Trophoblast cell (in vitro differentiated cells and primary cell): ENCODE data around the gene RTKN2.

Source experiments
- DNase-seq, 2 donors: peaks; one replicate each; pipeline ENCODE4 v3.0.0-alpha.2; 2016
- H2AFZ ChIP-seq: 2 replicates; pipeline ENCODE4 v1.6.1; 2013; ENCODE audit warnings: low read length, moderate library complexity, mild to moderate bottlenecking; ENCODE audit not compliant: insufficient read depth, poor library complexity
- H2AK5ac ChIP-seq: 2 replicates; pipeline ENCODE4 v1.6.1; 2013; ENCODE audit warnings: mild to moderate bottlenecking, low read length
- H2BK120ac ChIP-seq: 2 replicates; pipeline ENCODE4 v1.6.1; 2013; ENCODE audit warnings: low read length, mild to moderate bottlenecking, moderate library complexity; ENCODE audit not compliant: insufficient read depth, poor library complexity
- H2BK12ac ChIP-seq: 2 replicates; pipeline ENCODE4 v1.6.1; 2013; ENCODE audit warnings: mild to moderate bottlenecking, low read length, moderate library complexity
- H2BK5ac ChIP-seq: 2 replicates; pipeline ENCODE4 v1.6.1; 2013; ENCODE audit warnings: low read length, low read depth, moderate library complexity, mild to moderate bottlenecking; ENCODE audit not compliant: poor library complexity
- H3K14ac ChIP-seq: 2 replicates; pipeline ENCODE4 v1.6.1; 2013; ENCODE audit warnings: mild to moderate bottlenecking, low read length
- H3K18ac ChIP-seq: 2 replicates; pipeline ENCODE4 v1.6.1; 2013; ENCODE audit warnings: mild to moderate bottlenecking, low read length
- H3K23ac ChIP-seq: 2 replicates; pipeline ENCODE4 v1.6.1; 2013; ENCODE audit warnings: low read length
- H3K27ac ChIP-seq: 2 replicates; pipeline ENCODE4 v1.5.1; 2013; ENCODE audit warnings: low read depth, mild to moderate bottlenecking, inconsistent platforms, low read length, moderate library complexity
- H3K27me3 ChIP-seq: 2 replicates; pipeline ENCODE4 v1.6.1; 2013; ENCODE audit warnings: inconsistent platforms, mild to moderate bottlenecking, low read length, moderate library complexity; ENCODE audit not compliant: insufficient read depth
- H3K36me3 ChIP-seq, 2 experiments: 1 replicate in 1 of 2; 2 replicates in 1 of 2; pipeline ENCODE4 v1.6.1; 2013; ENCODE audit warnings: low read length in 2 of 2, mild to moderate bottlenecking in 2 of 2, moderate library complexity in 1 of 2; ENCODE audit not compliant: insufficient read depth in 2 of 2, control insufficient read depth in 1 of 2
- H3K4ac ChIP-seq: 2 replicates; pipeline ENCODE4 v1.6.1; 2013; ENCODE audit warnings: low read depth, mild to moderate bottlenecking, low read length, moderate library complexity
- H3K4me1 ChIP-seq, 2 experiments: 1 replicate in 1 of 2; 2 replicates in 1 of 2; pipeline ENCODE4 v1.6.1; 2013; ENCODE audit warnings: low read length in 2 of 2, mild to moderate bottlenecking in 2 of 2, moderate library complexity in 1 of 2; ENCODE audit not compliant: insufficient read depth in 2 of 2, control insufficient read depth in 1 of 2
- H3K4me2 ChIP-seq: 2 replicates; pipeline ENCODE4 v1.6.1; 2013; ENCODE audit warnings: inconsistent platforms, mild to moderate bottlenecking, low read length, moderate library complexity
- H3K4me3 ChIP-seq: 2 replicates; pipeline ENCODE4 v1.5.1; 2013; ENCODE audit warnings: mild to moderate bottlenecking, low read depth, low read length, inconsistent platforms
- H3K79me1 ChIP-seq: one replicate; pipeline ENCODE4 v1.6.1; 2013; ENCODE audit warnings: low read length
- H3K79me2 ChIP-seq: 2 replicates; pipeline ENCODE4 v1.6.1; 2013; ENCODE audit warnings: low read length, mild to moderate bottlenecking; ENCODE audit not compliant: control insufficient read depth, insufficient read depth, poor library complexity
- H3K9ac ChIP-seq: 2 replicates; pipeline ENCODE4 v1.6.1; 2013; ENCODE audit warnings: mild to moderate bottlenecking, low read length
- H3K9me3 ChIP-seq: 2 replicates; pipeline ENCODE4 v1.6.1; 2013; ENCODE audit warnings: low read depth, mild to moderate bottlenecking, control low read depth, inconsistent platforms, low read length; ENCODE audit not compliant: insufficient read depth
- H4K12ac ChIP-seq: 2 replicates; pipeline ENCODE4 v1.6.1; 2013; ENCODE audit warnings: low read depth, mild to moderate bottlenecking, low read length, moderate library complexity
- H4K8ac ChIP-seq: 2 replicates; pipeline ENCODE4 v1.6.1; 2013; ENCODE audit warnings: low read depth, mild to moderate bottlenecking, low read length, moderate library complexity
- H4K91ac ChIP-seq: one replicate; pipeline ENCODE4 v1.6.1; 2013; ENCODE audit warnings: low read depth, mild to moderate bottlenecking, low read length, moderate library complexity
- WGBS: extraction: QIAGEN DNeasy Blood & Tissue Kit; methylation state at CpG from one replicate; pipeline ENCODE4 v1.1.7; 2013; ENCODE audit warnings: missing lambda C conversion rate; ENCODE audit not compliant: insufficient read length, insufficient coverage; ENCODE audit errors: extremely low coverage; 5-methylcytosine and 5-hydroxymethylcytosine counted together

RTKN2 gene

DNA sequence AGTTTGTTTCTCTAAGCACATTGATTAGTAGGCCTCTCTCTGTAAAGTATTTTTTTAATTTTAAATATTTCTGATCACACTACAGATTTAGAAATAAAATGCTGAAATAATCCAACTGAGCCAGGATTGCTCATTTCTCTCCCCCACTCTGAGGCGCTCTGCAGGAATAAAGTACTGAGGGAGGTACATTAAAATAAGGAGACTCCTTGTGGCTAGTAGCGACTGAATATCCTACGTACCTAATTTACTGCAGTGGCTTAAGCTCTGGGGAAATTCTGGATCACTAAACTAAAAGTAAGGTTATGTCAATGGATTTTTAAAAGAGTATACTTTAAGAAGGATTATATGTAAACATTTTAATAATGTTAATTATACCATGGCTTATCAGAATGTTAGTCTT is 75.2 kb downstream of the RTKN2 start:
- Histone ChIP-seq H4K8ac (no peak overlapping the region), H3K4ac (no peak overlapping the region), H3K4me1 (no peaks in the 10 kb centered on the region), H3K18ac (no peak overlapping the region), H2AFZ (no peak overlapping the region), H3K23ac (no peak overlapping the region), H3K79me2 (no peaks in the 10 kb centered on the region), H3K36me3 (peaks cover 0 to 2% of the 10 kb centered on the region in 2 experiments), H2BK120ac (no peak overlapping the region), H3K27me3 (no peaks in the 10 kb centered on the region), H4K91ac (no peak overlapping the region), H4K12ac (no peak overlapping the region), H3K9me3 (no peaks in the 10 kb centered on the region), H3K27ac (no peak overlapping the region), H2AK5ac (no peak overlapping the region), H2BK5ac (no peak overlapping the region), H3K4me2 (no peak overlapping the region), H3K79me1 (no peaks in the 10 kb centered on the region), H3K9ac (no peak overlapping the region), H3K14ac (no peak overlapping the region), H2BK12ac (no peak overlapping the region), H3K4me3 (no peak overlapping the region)
- no peak for DNase-seq
- WGBS = no CpG with 5 or more reads among the region's 3 CpGs

GRCh38 chr10:62189131-62189530 is 79.5 kb downstream of the RTKN2 start:
- Histone ChIP-seq H2BK12ac (no peak overlapping the region), H2BK5ac (no peak overlapping the region), H3K9ac (no peak overlapping the region), H2AK5ac (no peak overlapping the region), H4K8ac (no peak overlapping the region), H3K4ac (no peak overlapping the region), H2AFZ (no peak overlapping the region), H3K23ac (no peak overlapping the region), H3K27ac (no peak overlapping the region), H3K4me1 (peaks cover 4 to 10% of the 10 kb centered on the region in 2 experiments), H4K91ac (no peak overlapping the region), H3K36me3 (peaks cover 0 to 2% of the 10 kb centered on the region in 2 experiments), H2BK120ac (no peak overlapping the region), H3K4me3 (no peak overlapping the region), H3K79me2 (no peaks in the 10 kb centered on the region), H3K27me3 (no peaks in the 10 kb centered on the region), H3K9me3 (no peaks in the 10 kb centered on the region), H3K79me1 (peaks cover 6% of the 10 kb centered on the region), H4K12ac (no peak overlapping the region), H3K18ac (no peak overlapping the region), H3K4me2 (no peak overlapping the region), H3K14ac (no peak overlapping the region)
- no peak for DNase-seq
- no CpG with 5 or more reads among the region's 1 CpG for WGBS

GRCh38 chr10:62188021-62188616 is 80.5 kb downstream of the RTKN2 start:
- Histone ChIP-seq H4K12ac (no peak overlapping the region), H3K36me3 (peaks cover 0 to 2% of the 10 kb centered on the region in 2 experiments), H3K27ac (no peak overlapping the region), H2BK12ac (no peak overlapping the region), H3K4ac (no peak overlapping the region), H3K14ac (no peak overlapping the region), H3K79me2 (no peaks in the 10 kb centered on the region), H3K4me3 (no peak overlapping the region), H3K9me3 (no peaks in the 10 kb centered on the region), H2BK5ac (no peak overlapping the region), H3K79me1 (peaks cover 6% of the 10 kb centered on the region), H2AK5ac (no peak overlapping the region), H4K91ac (no peak overlapping the region), H2AFZ (no peak overlapping the region), H3K27me3 (no peaks in the 10 kb centered on the region), H2BK120ac (no peak overlapping the region), H3K9ac (no peak overlapping the region), H3K18ac (no peak overlapping the region), H3K4me1 (peaks cover 4 to 10% of the 10 kb centered on the region in 2 experiments), H3K23ac (no peak overlapping the region), H4K8ac (no peak overlapping the region), H3K4me2 (no peak overlapping the region)
- no peak for DNase-seq
- WGBS = no CpG with 5 or more reads among the region's 8 CpGs

DNA sequence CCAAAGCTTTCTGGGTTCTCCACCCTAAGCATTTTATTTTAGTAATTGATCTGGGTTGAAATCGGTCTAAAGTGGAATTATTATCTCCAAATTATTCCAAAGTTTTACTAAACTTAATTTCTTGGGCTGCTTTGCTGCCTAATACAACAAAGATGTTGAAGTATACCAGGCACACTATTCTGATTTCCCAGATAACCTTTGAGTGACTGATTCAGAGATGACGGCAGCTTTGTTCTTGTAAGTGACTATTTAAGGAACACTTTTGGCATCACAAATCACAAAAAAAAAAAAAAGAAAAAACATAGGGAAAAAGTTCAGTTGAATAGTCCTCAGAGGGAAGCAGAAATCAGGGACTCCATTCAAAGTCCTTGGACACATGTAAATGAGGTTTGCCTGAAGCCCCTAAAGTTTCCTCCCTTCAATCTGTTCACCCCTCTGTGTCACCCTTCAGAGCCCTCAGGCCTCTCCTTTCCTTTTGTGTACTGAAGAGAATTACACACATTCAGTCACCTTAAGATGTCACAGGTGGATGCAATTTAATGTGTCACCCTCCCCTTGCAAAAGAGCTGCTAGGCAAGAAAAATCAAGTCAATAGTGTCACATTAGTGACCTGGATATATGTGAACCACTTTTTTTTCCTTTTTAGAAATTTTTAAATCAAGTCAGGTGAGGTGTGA is 81.5 kb downstream of the RTKN2 start:
- H3K23ac ChIP-seq = no peak overlapping the region
- no peak overlapping the region for H3K4me2 ChIP-seq
- no peak for DNase-seq
- peaks cover 6% of the 10 kb centered on the region for H3K79me1 ChIP-seq
- peak overlapping the region; percentile 55 for H2BK5ac ChIP-seq
- H2AFZ ChIP-seq = no peak overlapping the region
- H3K4me3 ChIP-seq = no peak overlapping the region
- H3K27me3 ChIP-seq = no peaks in the 10 kb centered on the region
- H3K79me2 ChIP-seq = no peaks in the 10 kb centered on the region
- H3K27ac ChIP-seq = peak overlapping the region; percentile 45
- H3K9ac ChIP-seq = no peak overlapping the region
- H2AK5ac ChIP-seq = peak overlapping the region; percentile 37
- H2BK12ac ChIP-seq = no peak overlapping the region
- no peak overlapping the region for H4K8ac ChIP-seq
- no peak overlapping the region for H4K12ac ChIP-seq
- H2BK120ac ChIP-seq = peak overlapping the region; percentile 50
- H4K91ac ChIP-seq = no peak overlapping the region
- H3K18ac ChIP-seq = no peak overlapping the region
- no CpG with 5 or more reads among the region's 2 CpGs for WGBS
- H3K14ac ChIP-seq = no peak overlapping the region
- no peak overlapping the region for H3K4ac ChIP-seq
- peaks cover 0 to 2% of the 10 kb centered on the region in 2 experiments for H3K36me3 ChIP-seq
- H3K9me3 ChIP-seq = no peaks in the 10 kb centered on the region
- peaks cover 4 to 10% of the 10 kb centered on the region in 2 experiments for H3K4me1 ChIP-seq
